Suppressor macrophage treated with lipopolysaccharide for 1 hour (primary cell): ENCODE results near the gene PPP4R3B.
A peak's percentile ranks its signal among the peaks of the same experiment; 100 is the strongest.

ENCODE experiments used
- DNase-seq, 3 donors: peaks; one replicate each; pipeline ENCODE4 v3.0.0-alpha.2; 2020 to 2022

Gene PPP4R3B

GRCh38 chr2:55511508-55512124 lies 105.8 kb downstream of the PPP4R3B start:
- DNase-seq, result peak; percentile 56 to 61 (median 60)

GRCh38 chr2:55502590-55503141 lies 114.8 kb downstream of the PPP4R3B start:
- DNase-seq, result no peak

GRCh38 chr2:55500025-55500424 lies 117.4 kb downstream of the PPP4R3B start:
- peak; percentile 62 to 87 (median 76) for DNase-seq

GRCh38 chr2:55498582-55498981 lies 118.8 kb downstream of the PPP4R3B start:
- no peak for DNase-seq
